Smooth muscle cell (in vitro differentiated cells): ENCODE results near the gene MCM3AP. TPM values are rescaled to one million over a fixed set of nuclear protein-coding genes. Genes with fewer than 3 reads are reported as not detected.
"Not testable (repeated sequence)": the region's sequence is repeated elsewhere in the genome, so short reads cannot be mapped to it uniquely, and the experiment has no call there.

ENCODE experiments used
- DNase-seq: peaks from one replicate; lab custom pipeline; 2025; ENCODE audit not compliant: unreplicated experiment; lab: John Stamatoyannopoulos, UW
- H2AFZ ChIP-seq: fragments of 200-600 bp; sonication (generic); 2 replicates; pipeline ENCODE4 v1.6.0; 2016; ENCODE audit warnings: antibody characterized with exemption, low read depth, mild to moderate bottlenecking
- H3F3A ChIP-seq: fragments of 200-600 bp; sonication (generic); 2 replicates; pipeline ENCODE4 v1.6.0; 2017; ENCODE audit warnings: antibody characterized with exemption, low read depth
- H3K27ac ChIP-seq: fragments of 200-600 bp; sonication (generic); 2 replicates; pipeline ENCODE4 v1.5.1; 2016; ENCODE audit warnings: low read depth, mild to moderate bottlenecking
- H3K27me3 ChIP-seq: fragments of 200-600 bp; sonication (generic); 2 replicates; pipeline ENCODE4 v1.6.1; 2016; ENCODE audit warnings: low read depth, mild to moderate bottlenecking
- H3K36me3 ChIP-seq: fragments of 200-600 bp; sonication (generic); 2 replicates; pipeline ENCODE4 v1.5.1; 2016; ENCODE audit warnings: low read depth
- H3K4me1 ChIP-seq: fragments of 200-600 bp; sonication (generic); 2 replicates; pipeline ENCODE4 v1.5.1; 2016; ENCODE audit warnings: low read depth
- H3K4me2 ChIP-seq: fragments of 200-600 bp; sonication (generic); 2 replicates; pipeline ENCODE4 v1.6.0; 2016; ENCODE audit warnings: mild to moderate bottlenecking
- H3K4me3 ChIP-seq: fragments of 200-600 bp; sonication (generic); 2 replicates; pipeline ENCODE4 v1.5.1; 2016; ENCODE audit warnings: mild to moderate bottlenecking
- H3K79me2 ChIP-seq: fragments of 200-600 bp; sonication (generic); 2 replicates; pipeline ENCODE4 v1.6.0; 2016; ENCODE audit warnings: low read depth, mild to moderate bottlenecking
- H3K9ac ChIP-seq: fragments of 200-600 bp; sonication (generic); 2 replicates; pipeline ENCODE4 v1.6.0; 2016; ENCODE audit warnings: low read depth
- H3K9me3 ChIP-seq: fragments of 200-600 bp; sonication (generic); replicated peaks from 2 replicates; pipeline ENCODE4 v1.5.1; 2016; ENCODE audit warnings: low read depth
- H4K20me1 ChIP-seq: fragments of 200-600 bp; sonication (generic); 2 replicates; pipeline ENCODE4 v1.6.0; 2016; ENCODE audit warnings: low read depth
- WGBS: methylation state at CpG from one replicate; pipeline ENCODE4 v1.1.7; 2016; ENCODE audit warnings: low lambda C conversion rate; 5-methylcytosine and 5-hydroxymethylcytosine counted together
- polyA plus RNA-seq: library from polyadenylated mRNA; unstranded; fragments of >200 nt; fragmentation: Nextera tagmentation; extraction: Ambion mirVana; gene quantifications from 2 replicates; pipeline ENCODE4 v1.2.1, GENCODE V29; 2016
- total RNA-seq: library from RNA; depleted of rRNA; stranded (reverse); fragments of >200 nt; gene quantifications from 2 replicates; pipeline ENCODE4 v1.2.3, GENCODE V29; 2014
- TF ChIP-seq, protein P1 (sequence below): fragments of 200-600 bp; sonication (generic); IDR thresholded peaks from 2 replicates; pipeline ENCODE4 v1.5.1; 2017; ENCODE audit warnings: borderline replicate concordance, mild to moderate bottlenecking, antibody characterized with exemption; ENCODE audit not compliant: insufficient read depth, poor library complexity, severe bottlenecking

MCM3AP gene
- total and polyA plus RNA-seq, 2 experiments from 2014 or later: 39.2 to 51.5 TPM

DNA sequence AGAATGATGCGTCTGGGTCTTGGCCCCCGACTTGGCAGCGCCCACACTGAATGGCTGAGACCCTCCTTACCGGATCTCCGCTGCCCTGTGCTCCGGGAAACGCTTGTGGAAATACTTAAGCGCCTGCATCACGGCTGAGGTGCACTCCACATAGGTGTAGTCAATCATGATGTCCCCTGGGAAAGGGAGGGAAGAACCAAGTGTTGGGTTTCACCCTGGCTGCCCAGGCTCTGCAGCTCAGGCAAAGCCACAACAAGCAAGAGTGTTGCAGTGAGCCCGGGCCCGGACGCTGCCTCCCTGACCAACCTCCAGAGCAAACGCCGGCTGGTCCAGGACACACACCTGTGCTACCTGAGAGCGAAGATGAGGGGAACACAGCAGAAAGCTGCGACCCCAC lies 79.6 kb downstream of the MCM3AP start:
- 98% methylated on average over 16 of the region's 16 CpGs for WGBS
- no peaks in the 10 kb centered on the region for H3K9me3 ChIP-seq
- no peaks in the 10 kb centered on the region for H3K4me1 ChIP-seq
- H4K20me1 ChIP-seq: no peaks in the 10 kb centered on the region
- no peak for DNase-seq
- TF ChIP-seq, protein P1, sequence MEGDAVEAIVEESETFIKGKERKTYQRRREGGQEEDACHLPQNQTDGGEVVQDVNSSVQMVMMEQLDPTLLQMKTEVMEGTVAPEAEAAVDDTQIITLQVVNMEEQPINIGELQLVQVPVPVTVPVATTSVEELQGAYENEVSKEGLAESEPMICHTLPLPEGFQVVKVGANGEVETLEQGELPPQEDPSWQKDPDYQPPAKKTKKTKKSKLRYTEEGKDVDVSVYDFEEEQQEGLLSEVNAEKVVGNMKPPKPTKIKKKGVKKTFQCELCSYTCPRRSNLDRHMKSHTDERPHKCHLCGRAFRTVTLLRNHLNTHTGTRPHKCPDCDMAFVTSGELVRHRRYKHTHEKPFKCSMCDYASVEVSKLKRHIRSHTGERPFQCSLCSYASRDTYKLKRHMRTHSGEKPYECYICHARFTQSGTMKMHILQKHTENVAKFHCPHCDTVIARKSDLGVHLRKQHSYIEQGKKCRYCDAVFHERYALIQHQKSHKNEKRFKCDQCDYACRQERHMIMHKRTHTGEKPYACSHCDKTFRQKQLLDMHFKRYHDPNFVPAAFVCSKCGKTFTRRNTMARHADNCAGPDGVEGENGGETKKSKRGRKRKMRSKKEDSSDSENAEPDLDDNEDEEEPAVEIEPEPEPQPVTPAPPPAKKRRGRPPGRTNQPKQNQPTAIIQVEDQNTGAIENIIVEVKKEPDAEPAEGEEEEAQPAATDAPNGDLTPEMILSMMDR: no peak
- H3K27me3 ChIP-seq: no peaks in the 10 kb centered on the region
- no peak overlapping the region for H3K27ac ChIP-seq
- peaks cover 7% of the 10 kb centered on the region for H3F3A ChIP-seq
- no peaks in the 10 kb centered on the region for H3K79me2 ChIP-seq
- H3K9ac ChIP-seq: no peak overlapping the region
- H2AFZ ChIP-seq: no peak overlapping the region
- peaks cover 7% of the 10 kb centered on the region for H3K36me3 ChIP-seq
- no peak overlapping the region for H3K4me2 ChIP-seq
- no peak overlapping the region for H3K4me3 ChIP-seq

DNA sequence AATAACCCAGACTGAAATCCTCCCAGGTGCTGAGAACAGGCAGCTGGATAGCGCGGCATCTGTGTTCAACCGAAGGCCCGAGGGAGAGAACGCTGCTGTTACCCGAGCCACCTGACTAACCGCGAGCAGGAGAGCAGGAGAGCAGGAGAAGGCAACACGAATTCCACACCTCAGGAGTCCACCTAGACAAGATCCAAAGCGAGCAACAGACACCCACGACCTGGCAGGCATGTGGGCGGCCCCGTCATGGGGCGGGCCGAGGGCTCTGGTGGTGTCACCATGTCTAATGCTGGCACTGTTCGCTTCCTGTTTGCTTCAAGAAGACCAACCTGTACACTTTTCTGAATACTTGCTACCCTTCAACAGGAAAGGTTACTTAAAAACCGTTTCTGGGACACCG lies 80.2 kb downstream of the MCM3AP start:
- Histone ChIP-seq H3K27ac (no peak overlapping the region), H2AFZ (no peak overlapping the region), H3K9me3 (no peaks in the 10 kb centered on the region), H3K4me3 (no peak overlapping the region), H3F3A (peaks cover 7% of the 10 kb centered on the region), H3K27me3 (no peaks in the 10 kb centered on the region), H3K4me2 (no peak overlapping the region), H3K79me2 (no peaks in the 10 kb centered on the region), H4K20me1 (no peaks in the 10 kb centered on the region), H3K36me3 (peaks cover 7% of the 10 kb centered on the region), H3K9ac (no peak overlapping the region), H3K4me1 (no peaks in the 10 kb centered on the region)
- TF ChIP-seq, protein P1: no peak
- WGBS: 96% methylated on average over 18 of the region's 18 CpGs
- DNase-seq: no peak

GRCh38 chr21:46203203-46203600 lies 82.2 kb downstream of the MCM3AP start:
- Histone ChIP-seq H3K4me3 (no peak overlapping the region), H3K79me2 (no peaks in the 10 kb centered on the region), H3K27me3 (no peaks in the 10 kb centered on the region), H3K4me1 (no peaks in the 10 kb centered on the region), H4K20me1 (no peaks in the 10 kb centered on the region), H3F3A (peaks cover 7% of the 10 kb centered on the region), H3K9me3 (no peaks in the 10 kb centered on the region), H3K4me2 (no peak overlapping the region), H3K9ac (no peak overlapping the region), H3K36me3 (peaks cover 7% of the 10 kb centered on the region), H2AFZ (no peak overlapping the region), H3K27ac (no peak overlapping the region)
- DNase-seq: no peak
- WGBS: 96% methylated on average over 8 of the region's 8 CpGs
- TF ChIP-seq, protein P1: no peak

DNA sequence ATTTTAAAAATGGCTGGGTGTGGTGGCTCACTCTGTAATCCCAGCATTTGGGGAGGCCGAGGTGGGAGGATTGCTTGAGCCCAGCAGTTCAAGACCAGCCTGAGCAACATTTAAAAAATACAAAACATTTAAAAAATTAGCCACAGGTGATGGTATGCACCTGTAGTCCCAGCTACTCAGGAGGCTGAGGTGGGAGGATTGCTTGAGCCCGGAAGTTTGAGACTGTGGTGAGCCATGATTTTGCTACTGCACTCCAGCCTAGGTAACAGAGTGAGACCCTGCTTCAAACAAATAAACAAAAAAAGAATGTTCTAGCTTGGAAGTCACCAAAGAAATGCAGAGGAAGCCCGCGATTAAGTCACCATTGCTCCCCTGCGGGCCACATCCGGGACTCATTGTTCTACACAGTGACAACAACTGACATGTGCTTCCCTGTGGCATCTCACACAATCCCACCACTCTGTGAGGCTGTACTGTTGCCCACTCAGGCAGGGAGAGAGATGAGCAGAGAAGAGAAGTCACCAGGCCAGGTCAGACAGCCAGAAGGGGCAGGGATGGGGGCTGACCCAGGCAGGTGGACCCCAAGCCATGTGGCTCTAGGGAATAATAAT lies 82.7 kb downstream of the MCM3AP start:
- Histone ChIP-seq H3F3A (peaks cover 7% of the 10 kb centered on the region), H3K4me1 (no peaks in the 10 kb centered on the region), H3K9ac (no peak overlapping the region), H3K27me3 (no peaks in the 10 kb centered on the region), H3K4me3 (no peak overlapping the region), H2AFZ (no peak overlapping the region), H3K27ac (no peak overlapping the region), H3K4me2 (no peak overlapping the region), H3K79me2 (no peaks in the 10 kb centered on the region), H3K36me3 (peaks cover 7% of the 10 kb centered on the region), H4K20me1 (no peaks in the 10 kb centered on the region), H3K9me3 (no peaks in the 10 kb centered on the region)
- no peak for DNase-seq
- TF ChIP-seq, protein P1: no peak
- WGBS: 93% methylated on average over 6 of the region's 6 CpGs

- not testable (repeated sequence) for H3K79me2 ChIP-seq, H3K9ac ChIP-seq, H3K9me3 ChIP-seq, H4K20me1 ChIP-seq, H3K4me3 ChIP-seq, DNase-seq, H3K4me2 ChIP-seq, H3K36me3 ChIP-seq, H3K4me1 ChIP-seq, H3K27ac ChIP-seq, H2AFZ ChIP-seq, H3K27me3 ChIP-seq, H3F3A ChIP-seq
- 91% methylated on average over 3 of the region's 8 CpGs for WGBS
These were observed 84.3 kb downstream of the MCM3AP start for GRCh38 chr21:46200877-46201803.
